ENCODE results near the gene ENDOU.

- TF ChIP-seq EZH2 (IDR thresholded peaks at IDR 0.05; ENCODE audit: insufficient read depth, low read length) (no peak), CTCF (IDR thresholded peaks at IDR 0.05; ENCODE audit: insufficient read depth, low read depth, low read length) (no peak)
Observed at GRCh38 chr12:47731723-47732122, 6.4 kb upstream of the ENDOU start.

Measured in astrocyte (in vitro differentiated cells and primary cell).